ENCODE results near the gene OTP.

Gene OTP

DNA sequence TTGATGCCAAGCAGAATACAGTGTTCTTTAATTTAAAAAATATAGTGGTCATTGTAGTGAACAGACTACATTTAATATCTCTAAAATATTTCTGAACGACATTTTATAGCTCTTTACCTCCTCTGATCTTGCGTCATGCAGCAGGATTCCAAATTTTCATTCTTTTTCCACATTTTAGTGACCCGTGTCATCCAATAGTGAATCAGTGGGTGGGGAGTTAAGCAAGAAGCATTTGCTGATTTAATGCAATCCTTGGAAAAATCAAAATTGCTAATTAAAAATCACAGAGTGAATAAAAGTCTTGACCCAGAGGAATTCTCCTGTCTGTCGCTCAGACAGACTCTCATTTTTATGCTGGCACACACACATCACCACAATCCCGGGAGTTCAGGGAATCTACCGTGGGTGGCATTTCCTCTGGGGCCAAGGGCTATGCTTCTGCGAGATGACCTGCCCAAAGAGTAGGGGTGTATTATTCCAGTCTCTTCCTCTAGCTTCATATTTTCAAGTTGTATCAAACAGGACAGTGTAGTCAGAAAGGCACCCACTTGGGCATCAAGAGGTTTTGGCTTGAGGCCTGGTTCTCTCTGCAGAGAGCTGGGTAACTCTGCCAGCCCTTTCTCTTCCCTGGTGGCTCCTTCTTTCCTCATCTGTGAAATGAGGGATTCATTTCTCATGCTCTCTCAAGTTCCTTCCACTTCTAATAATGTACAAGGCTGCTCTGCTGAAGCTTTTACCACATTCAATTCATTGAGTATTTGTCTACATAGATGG is 24.8 kb upstream of the OTP start:
- Histone ChIP-seq H3K4me3 (replicated peaks; ENCODE audit: insufficient read depth, low read length) (no peak overlapping the region), H3K27ac (replicated peaks) (no peak overlapping the region), H3K27me3 (ENCODE audit: insufficient read depth, poor library complexity, severe bottlenecking) (no peaks in the 10 kb centered on the region)
- no peak for DNase-seq (ENCODE audit: low read depth in 1 of 2, low spot score in 1 of 2)
- TF ChIP-seq POLR2AphosphoS5 (IDR thresholded peaks at IDR 0.05; ENCODE audit: low read depth) (no peak), SPI1 (IDR thresholded peaks at IDR 0.05; ENCODE audit: borderline replicate concordance, low read depth) (no peak), GABPA (IDR thresholded peaks at IDR 0.05; ENCODE audit: low read depth) (no peak)
- TF ChIP-seq, protein P1, sequence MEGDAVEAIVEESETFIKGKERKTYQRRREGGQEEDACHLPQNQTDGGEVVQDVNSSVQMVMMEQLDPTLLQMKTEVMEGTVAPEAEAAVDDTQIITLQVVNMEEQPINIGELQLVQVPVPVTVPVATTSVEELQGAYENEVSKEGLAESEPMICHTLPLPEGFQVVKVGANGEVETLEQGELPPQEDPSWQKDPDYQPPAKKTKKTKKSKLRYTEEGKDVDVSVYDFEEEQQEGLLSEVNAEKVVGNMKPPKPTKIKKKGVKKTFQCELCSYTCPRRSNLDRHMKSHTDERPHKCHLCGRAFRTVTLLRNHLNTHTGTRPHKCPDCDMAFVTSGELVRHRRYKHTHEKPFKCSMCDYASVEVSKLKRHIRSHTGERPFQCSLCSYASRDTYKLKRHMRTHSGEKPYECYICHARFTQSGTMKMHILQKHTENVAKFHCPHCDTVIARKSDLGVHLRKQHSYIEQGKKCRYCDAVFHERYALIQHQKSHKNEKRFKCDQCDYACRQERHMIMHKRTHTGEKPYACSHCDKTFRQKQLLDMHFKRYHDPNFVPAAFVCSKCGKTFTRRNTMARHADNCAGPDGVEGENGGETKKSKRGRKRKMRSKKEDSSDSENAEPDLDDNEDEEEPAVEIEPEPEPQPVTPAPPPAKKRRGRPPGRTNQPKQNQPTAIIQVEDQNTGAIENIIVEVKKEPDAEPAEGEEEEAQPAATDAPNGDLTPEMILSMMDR (IDR thresholded peaks at IDR 0.05; ENCODE audit: insufficient read depth, low read length): no peak
- TF ChIP-seq, protein P2, sequence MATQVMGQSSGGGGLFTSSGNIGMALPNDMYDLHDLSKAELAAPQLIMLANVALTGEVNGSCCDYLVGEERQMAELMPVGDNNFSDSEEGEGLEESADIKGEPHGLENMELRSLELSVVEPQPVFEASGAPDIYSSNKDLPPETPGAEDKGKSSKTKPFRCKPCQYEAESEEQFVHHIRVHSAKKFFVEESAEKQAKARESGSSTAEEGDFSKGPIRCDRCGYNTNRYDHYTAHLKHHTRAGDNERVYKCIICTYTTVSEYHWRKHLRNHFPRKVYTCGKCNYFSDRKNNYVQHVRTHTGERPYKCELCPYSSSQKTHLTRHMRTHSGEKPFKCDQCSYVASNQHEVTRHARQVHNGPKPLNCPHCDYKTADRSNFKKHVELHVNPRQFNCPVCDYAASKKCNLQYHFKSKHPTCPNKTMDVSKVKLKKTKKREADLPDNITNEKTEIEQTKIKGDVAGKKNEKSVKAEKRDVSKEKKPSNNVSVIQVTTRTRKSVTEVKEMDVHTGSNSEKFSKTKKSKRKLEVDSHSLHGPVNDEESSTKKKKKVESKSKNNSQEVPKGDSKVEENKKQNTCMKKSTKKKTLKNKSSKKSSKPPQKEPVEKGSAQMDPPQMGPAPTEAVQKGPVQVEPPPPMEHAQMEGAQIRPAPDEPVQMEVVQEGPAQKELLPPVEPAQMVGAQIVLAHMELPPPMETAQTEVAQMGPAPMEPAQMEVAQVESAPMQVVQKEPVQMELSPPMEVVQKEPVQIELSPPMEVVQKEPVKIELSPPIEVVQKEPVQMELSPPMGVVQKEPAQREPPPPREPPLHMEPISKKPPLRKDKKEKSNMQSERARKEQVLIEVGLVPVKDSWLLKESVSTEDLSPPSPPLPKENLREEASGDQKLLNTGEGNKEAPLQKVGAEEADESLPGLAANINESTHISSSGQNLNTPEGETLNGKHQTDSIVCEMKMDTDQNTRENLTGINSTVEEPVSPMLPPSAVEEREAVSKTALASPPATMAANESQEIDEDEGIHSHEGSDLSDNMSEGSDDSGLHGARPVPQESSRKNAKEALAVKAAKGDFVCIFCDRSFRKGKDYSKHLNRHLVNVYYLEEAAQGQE (IDR thresholded peaks at IDR 0.05; ENCODE audit: insufficient replicate concordance, low read depth): no peak

DNA sequence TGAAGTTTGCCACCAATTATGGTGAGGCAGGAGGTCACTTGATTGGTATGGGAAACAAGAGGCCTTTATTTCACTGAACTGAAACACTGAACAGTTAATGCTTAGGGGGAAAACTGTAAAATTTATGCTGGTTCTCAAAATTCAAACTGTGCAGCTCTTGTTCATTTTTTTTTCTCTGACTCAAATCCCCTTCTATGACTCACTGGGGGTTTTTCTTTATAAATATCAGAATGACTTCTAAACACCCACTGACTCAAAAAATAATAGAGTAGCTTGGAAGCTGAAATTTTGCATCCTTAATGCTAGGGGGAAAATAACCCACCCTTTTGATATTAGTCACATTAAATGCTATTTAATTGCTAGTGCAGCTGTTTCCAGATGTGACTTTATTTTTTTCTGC is 24.1 kb upstream of the OTP start:
- DNase-seq (ENCODE audit: low read depth in 1 of 2, low spot score in 1 of 2): no peak
- TF ChIP-seq, protein P2 (IDR thresholded peaks at IDR 0.05; ENCODE audit: insufficient replicate concordance, low read depth): no peak
- no peak for TF ChIP-seq SPI1 (IDR thresholded peaks at IDR 0.05; ENCODE audit: borderline replicate concordance, low read depth)

DNA sequence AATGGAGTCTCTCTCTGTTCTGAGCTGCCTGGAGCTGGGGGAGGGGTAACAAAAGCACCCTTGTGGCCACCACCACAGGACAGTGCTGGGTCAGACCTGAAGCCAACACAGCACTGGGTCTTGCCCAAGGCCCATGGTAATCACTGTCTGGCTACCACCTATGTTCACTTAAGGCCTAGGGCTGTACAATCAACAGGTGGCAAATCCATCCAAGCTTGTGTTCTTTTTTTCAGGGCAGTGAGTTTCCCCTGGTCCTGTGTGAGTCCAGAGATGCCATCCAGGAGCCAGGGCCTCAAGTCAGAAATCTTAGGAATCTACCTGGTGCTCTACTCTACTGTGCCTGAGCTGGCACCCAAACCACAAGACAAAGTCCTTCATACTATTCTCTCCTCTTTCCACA is 20.1 kb upstream of the OTP start:
- H3K27ac ChIP-seq (replicated peaks): no peak overlapping the region
- TF ChIP-seq, protein P2 (IDR thresholded peaks at IDR 0.05; ENCODE audit: insufficient replicate concordance, low read depth): no peak
- no peak for TF ChIP-seq SPI1 (IDR thresholded peaks at IDR 0.05; ENCODE audit: borderline replicate concordance, low read depth)
- no peaks in the 10 kb centered on the region for H3K27me3 ChIP-seq (ENCODE audit: insufficient read depth, poor library complexity, severe bottlenecking)
- no peak overlapping the region for H3K4me3 ChIP-seq (replicated peaks; ENCODE audit: insufficient read depth, low read length)
- DNase-seq (ENCODE audit: low read depth in 1 of 2, low spot score in 1 of 2): no peak

More for the DNA sequence above, 24.1 kb upstream of the OTP start:
- no peaks in the 10 kb centered on the region for H3K27me3 ChIP-seq (ENCODE audit: insufficient read depth, poor library complexity, severe bottlenecking)
- H3K4me3 ChIP-seq (replicated peaks; ENCODE audit: insufficient read depth, low read length): no peak overlapping the region
- H3K27ac ChIP-seq (replicated peaks): no peak overlapping the region

DNA sequence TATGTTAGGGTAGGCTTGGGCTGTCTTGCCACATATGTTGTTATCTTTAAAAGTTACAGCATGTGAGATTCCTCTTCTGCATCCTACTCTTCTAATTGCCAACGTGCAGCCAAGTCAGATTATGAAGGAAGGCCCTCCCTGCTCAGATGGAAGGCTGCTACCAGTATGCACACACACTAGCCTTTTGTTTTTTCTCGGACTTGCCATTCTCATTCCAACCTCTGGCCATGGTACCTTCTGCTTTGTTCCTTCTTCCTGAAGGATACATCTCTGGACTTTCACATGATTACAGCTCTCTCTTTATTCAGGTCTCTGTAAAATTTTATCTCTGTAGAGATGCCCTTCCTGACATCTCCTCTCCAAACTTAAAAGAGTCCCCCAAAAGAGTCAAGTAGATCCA is 12.8 kb upstream of the OTP start:
- Histone ChIP-seq H3K27ac (replicated peaks) (no peak overlapping the region), H3K27me3 (ENCODE audit: insufficient read depth, poor library complexity, severe bottlenecking) (no peaks in the 10 kb centered on the region), H3K4me3 (replicated peaks; ENCODE audit: insufficient read depth, low read length) (no peak overlapping the region)
- TF ChIP-seq, protein P1 (IDR thresholded peaks at IDR 0.05; ENCODE audit: insufficient read depth, low read length): no peak
- no peak for TF ChIP-seq POLR2AphosphoS5 (IDR thresholded peaks at IDR 0.05; ENCODE audit: low read depth)
- no peak for TF ChIP-seq SPI1 (IDR thresholded peaks at IDR 0.05; ENCODE audit: borderline replicate concordance, low read depth)
- TF ChIP-seq, protein P2 (IDR thresholded peaks at IDR 0.05; ENCODE audit: insufficient replicate concordance, low read depth): no peak
- no peak for TF ChIP-seq GABPA (IDR thresholded peaks at IDR 0.05; ENCODE audit: low read depth)
- DNase-seq (ENCODE audit: low read depth in 1 of 2, low spot score in 1 of 2): no peak

Data from HL-60 (cell line).